ENCODE data around the gene CHAC2.
"Not testable (repeated sequence)": the region's sequence is repeated elsewhere in the genome, so short reads cannot be mapped to it uniquely, and the experiment has no call there.

The CHAC2 gene

DNA sequence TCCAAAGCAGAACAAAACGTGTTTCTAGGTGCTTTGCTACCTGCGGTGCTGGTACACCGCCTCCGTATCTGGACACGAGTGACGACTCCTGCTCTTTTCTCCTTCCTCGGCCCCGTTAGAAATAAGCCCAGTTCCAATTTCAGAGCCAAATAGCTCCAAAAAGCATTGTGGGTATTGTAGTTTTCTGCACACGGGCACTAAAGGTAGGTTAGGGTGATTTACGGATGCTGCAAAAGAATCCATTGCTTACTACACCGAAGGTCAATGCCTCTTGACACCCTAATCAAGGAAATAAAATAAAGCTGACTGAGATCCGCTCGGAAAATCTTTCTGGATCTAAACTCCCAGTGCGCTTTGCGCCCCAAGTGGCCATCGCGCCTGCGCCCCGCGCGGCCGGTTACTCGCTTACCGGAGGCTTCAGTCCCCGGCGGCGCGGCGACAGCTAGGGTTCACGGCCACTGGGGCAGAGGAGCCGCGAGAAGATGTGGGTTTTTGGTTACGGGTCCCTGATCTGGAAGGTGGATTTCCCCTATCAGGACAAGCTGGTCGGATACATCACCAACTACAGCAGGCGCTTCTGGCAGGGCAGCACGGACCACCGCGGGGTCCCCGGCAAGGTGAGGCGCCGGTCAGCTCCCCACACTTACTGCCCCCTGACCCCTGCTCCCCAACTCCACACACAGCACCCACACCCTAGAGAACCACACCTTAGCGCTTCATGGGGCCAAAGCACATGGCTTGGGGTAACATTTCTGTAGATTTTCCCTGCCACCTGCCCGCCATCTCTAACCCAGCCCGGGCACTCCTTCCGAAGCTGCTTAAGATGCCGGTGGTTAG is at the start of gene CHAC2:
Gene CHAC2, plus strand, starts transcription at position 400 of the 837 bp plus-strand sequence. Its CDS starts 83 bp downstream, at position 483.
- peak; percentile 81 for DNase-seq

DNA sequence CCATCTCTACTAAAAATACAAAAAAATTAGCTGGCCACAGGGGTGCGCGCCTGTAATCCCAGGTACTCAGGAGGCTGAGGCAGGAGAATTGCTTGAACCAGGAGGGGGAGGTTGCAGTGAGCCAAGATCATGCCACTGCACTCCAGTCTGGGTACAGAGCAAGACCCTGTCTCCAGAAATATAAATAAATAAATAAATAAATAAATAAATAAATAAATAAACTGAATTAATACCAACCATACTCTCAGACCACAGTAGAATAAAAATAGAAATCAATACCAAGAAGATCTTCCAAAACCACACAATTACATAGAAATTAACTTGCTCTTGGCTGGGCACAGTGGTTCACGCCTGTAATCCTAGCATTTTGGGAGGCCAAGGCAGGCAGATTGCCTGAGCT is 46.7 kb upstream of the CHAC2 start:
- DNase-seq: not testable (repeated sequence)

DNA sequence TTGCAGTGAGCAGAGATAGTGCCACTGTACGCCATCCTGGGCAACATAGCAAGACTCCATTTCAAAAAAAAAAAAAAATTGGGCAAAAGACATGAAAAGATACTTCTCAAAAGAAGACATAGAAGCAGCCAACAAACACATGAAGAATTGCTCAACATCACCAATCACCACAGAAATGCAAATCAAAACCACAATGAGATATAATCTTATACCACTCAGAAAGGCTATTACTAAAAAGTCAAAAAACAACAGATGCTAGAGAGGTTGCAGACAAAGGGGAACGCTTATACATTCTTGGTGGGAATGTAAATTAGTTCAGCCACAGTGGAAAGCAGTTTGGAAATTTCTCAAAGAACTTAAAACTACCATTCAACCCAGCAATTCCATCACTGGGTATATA is 43.1 kb upstream of the CHAC2 start:
- no peak for DNase-seq

DNA sequence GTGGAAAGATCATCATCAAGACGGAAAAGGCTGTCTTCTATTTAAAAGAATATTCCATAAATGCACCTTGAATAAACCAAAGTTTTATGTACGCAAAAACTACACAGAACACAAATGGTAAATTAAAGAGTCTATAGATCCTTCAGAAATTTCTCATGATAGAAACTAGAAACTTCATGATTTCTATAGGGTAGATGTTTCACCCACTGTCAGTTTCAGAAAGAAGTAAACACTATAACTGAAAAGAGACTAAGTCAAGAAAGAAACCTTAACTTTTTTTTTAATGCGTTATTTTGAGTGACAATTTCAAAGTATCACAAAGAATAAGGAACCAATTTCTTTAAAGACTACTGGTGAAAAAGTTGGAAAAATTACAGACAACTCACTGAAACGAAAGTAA is 41.9 kb upstream of the CHAC2 start:
- no peak for DNase-seq

DNA sequence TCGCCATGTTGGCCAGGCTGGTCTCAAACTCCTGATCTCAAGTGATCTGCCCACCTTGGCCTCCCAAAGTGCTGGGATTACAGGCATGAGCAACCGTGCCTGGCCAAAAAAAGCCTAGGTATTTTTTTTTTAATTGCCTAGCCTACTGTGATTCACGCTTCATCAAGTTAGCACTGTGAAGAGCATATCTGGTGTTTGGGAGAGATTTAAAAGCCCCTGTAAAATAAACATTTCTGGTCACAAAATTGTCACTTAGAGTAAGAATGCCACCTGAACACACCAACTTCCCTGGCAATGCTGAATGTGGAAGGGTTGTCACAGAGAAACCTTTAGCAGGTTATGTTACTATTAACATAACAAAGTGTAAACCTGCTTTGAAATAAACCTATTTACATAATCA is 39.7 kb upstream of the CHAC2 start:
- DNase-seq: no peak

DNA sequence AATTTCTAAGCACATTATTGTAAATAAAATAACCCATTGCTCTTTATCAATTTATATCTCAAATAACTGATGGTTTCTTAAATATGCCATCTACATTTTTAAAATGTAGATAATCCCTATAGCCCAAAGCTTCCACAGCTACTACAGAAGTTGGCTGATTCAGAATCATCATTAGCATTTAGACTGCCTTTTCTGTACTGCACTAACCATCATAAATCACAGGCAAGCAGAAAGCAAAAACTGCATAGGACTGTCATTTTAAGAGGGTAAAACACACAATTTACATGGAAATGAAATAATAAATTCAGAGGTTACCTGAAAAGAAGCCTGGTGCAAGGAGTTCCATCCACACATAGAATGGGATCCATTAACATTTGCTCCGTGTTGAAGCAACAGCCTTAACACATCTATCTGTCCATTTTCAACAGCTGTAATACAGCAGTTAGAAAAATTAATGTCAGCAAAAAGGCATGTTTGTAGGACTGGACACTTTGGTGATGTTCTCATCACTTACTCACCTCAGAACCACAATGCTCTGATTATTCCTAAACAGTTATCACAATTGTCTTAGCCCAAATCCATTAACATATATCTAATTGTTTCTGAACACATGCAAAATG is 38.4 kb upstream of the CHAC2 start:
- DNase-seq: no peak

DNA sequence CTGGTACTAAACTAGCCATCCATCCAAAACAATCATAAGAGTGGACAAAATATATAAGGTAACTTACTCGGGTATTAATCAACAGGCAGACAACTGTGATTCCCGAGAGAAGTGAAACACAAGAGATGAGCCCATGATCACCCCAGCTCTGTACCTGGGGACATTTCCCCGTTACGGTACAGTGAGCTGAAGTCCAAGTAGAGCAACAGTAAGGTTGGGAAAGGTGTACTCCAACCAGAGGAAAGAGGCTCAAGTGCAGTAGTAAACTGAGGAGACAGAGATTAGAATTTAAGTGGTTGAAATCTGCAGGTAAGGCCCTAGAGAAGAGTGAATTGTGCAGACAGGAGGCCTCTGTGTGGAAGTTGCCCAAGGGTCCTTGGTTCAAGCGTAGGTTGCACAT is 30.5 kb upstream of the CHAC2 start:
- DNase-seq: no peak

DNA sequence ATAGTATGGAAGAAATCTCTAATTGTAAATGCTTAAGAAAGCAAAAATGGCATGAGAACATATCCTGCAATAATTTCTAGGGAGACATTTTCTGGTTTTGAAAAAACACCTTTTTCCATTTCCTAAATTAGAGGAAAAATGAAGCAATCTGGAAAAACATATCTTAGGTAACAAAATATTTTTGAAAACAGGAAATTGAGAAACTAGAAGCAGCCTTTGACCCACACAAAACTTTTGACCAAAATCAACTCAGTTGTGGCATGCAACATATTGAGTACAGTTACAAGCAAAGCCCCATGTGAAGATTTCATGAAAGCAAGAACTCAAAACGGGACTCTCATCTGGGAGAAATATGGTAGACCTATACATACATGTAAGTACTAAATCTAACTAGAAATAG is 28.6 kb upstream of the CHAC2 start:
- no peak for DNase-seq

DNA sequence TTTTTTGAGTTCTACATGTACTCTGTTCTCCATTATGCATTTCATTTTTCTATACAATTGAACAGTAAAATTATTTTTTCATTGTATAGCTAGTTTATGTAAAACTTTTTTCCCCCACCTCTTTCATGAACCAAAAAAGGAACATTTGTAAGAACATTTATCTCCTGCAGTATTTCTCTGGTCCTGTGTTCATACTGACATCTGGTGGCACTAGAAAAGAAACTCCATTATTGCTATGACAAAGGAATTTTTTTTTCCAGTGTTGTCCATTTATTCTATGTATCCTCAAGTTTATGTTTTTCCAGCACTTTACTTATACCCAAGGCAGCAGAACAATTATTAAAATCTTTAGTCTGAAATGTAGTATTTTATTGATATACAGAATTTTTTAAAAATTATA is 27.4 kb upstream of the CHAC2 start:
- peak; percentile 29 for DNase-seq

DNA sequence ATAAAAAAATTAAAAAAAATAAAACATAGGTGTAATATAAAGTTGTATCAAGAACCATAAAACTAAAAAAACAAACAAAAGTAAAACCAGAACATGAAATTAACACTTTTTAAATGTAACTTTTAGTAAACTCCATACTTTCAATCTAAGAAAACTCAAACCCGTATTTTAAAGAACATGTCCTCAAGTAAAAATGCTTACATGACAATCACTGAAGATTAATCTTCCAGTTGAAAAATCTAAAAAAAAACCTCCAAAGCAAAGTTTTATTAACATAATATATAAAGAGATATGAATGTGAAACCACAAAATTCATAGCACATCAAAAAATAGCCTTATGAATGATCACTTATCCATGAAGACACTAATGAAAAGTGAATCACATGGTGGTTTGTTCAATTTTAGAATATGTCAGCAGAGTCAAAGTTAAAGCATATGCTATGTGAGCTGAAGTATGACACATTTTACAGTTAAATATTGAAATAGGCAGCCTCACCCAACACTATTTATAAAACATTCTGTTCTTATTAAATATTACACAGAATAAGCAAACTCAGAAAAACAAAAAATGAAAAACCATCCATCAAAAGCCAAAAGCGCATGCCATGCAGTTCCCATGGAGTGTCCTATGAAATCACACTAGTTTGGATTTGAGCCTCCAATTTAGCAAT is 23.1 kb upstream of the CHAC2 start:
- no peak for DNase-seq

DNA sequence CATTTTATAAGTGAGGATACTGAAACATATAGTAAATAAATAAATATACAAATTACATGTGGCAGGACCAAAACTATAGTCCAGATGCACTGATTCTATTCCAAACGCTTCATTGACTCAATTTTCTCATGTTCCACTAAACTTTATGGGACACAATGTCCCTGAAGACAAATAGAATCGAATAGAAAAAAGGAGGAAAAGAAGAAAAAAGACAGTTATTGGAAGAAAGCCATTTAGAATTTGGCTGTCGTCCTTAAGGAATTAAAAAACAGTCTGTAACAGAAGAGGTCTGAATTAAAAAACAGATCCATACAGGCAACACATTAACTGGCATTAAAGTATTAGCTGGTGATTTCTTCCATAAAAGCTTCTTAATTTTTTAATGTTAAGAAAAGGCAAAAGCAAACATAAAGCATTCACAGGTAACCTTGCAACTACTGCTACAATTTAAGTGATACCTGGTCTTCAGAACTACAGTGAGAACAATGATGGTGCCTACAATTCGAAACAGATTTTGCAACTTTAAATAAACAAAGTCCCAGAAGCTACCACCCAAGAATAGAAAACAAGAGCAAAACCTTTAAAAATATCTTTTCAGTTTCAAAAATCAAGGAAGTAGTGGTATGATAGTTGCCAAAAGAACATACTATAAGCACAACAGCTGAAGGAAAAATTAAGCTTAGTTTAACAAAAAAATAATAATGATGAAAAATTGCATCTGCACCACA is 17.4 kb upstream of the CHAC2 start:
- no peak for DNase-seq

DNA sequence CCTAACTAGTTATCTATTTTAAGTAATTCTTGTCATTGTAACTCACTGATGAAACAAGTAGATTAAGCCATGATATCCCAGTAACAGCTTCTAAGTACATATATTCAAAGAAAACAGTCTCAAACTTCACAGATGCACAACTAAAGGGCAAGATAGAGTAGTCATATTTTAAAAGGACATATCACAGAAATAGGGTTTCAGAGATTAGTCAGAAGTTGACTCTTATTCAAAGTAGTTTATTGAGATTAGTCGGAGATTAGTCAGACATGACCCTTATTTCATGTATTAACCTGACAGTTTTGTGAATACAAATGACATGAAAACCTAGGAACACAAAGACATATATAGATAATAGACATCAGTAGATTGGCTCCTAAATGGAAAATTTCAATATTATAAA is 15.9 kb upstream of the CHAC2 start:
- DNase-seq: no peak

DNA sequence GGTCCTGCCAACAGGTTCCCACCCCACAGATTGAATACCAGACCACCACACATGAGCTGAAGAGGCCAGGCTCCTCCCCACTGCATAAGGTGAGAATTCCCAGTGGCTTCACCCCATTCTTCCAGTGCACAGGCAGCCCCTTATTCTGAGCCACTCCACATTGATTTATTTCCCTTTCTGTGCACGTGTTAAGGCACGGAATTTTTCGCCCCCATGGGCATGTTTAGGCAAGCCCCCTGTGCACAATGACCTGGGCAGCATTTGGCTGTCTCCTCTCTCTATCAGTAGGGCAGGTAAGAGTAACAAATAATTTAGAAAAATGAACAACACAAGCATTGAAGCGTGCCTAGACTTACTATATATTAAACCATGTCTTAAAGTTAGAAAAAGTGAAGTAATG is 15.2 kb upstream of the CHAC2 start:
- no peak for DNase-seq

DNA sequence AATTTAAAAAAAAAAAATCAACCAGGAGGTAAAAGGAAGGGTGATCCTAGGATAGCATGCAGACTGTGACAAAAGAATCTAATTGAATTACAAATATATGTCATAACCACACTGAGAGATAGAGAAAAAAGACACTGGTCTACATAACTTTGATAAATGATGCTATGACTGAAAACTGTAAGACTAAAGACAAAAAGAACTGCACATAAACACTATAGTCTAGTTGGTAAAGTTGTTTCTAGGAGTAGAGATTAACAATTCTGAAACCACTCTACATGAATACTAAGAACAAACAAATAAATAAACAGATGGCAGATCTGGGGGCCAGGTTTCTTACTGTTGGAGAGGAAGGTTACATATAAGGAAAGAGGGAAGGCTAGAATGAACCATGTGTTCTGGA is 14.6 kb upstream of the CHAC2 start:
- no peak for DNase-seq

DNA sequence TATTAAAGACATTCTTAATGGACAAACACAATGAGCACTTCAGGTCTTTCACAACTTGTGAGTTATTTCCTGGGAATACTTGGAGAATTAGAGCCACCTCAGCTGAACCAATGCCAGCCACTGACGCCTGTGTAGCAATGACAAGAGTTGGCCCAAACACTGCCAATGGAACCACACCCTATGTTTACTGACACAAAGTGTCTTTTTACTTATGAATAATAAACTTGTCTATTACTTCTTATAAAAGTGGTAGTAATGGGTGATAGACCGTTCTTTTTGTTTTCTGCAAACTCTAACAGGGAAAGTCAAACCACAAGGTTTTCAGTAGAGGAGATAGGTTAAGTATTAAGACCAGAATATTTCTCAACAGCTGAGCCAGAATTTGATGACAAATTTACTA is 12.5 kb upstream of the CHAC2 start:
- DNase-seq: no peak

DNA sequence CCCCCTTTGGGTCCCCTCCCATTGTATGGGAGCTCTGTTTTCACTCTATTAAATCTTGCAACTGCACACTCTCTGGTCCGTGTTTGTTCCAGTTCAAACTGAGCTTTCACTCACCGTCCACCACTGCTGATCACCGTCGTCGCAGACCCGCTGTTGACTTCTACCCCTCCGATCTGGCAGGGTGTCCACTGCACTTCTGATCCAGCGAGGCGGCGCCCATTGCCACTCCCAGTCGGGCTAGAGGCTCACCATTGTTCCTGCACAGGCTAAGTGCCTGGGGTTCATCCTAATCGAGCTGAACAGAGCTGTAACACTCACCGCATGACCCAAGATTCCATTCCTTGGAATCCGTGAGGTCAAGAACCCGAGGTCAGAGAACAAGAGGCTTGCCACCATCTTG is 11.0 kb upstream of the CHAC2 start:
- DNase-seq: no peak

DNA sequence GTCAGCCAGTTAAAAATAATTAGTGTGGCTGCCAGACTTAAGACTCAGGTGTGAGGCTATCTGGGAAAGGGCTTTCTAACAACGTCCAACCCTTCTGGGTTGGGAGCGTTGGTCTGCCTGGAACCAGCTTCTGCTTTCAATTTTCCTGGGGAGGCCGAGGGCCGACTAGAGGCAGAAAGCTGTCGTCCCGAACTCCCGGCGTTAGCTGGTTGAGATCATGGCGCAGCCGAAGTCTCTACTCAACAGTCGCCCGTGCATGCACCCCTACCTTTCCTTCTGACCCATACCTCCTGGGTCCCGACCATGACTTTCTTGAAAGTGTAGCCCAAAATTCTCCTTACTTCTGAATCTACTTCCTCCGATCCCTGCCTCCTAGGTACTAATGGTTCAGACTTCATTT is 10.4 kb upstream of the CHAC2 start:
- not testable (repeated sequence) for DNase-seq

DNA sequence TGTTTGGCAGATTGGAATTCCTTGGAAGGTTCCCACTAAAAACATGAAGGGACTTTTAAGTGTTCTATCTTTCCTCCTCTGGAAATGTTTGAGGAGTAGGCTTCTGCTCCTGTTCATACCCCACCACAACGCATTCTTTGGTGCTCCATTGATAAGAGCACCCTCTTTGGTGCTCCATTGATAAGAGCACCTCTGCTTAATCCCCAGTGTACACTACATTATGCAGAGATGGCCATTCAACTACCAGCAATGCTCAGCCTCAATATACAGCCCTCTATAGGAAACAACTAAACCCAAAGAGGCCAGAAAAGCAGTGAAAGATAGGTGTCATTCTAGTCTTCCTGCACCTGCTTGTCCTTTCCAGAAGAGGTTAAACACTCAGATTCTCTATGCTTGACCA is 1.8 kb upstream of the CHAC2 start:
- no peak for DNase-seq

DNA sequence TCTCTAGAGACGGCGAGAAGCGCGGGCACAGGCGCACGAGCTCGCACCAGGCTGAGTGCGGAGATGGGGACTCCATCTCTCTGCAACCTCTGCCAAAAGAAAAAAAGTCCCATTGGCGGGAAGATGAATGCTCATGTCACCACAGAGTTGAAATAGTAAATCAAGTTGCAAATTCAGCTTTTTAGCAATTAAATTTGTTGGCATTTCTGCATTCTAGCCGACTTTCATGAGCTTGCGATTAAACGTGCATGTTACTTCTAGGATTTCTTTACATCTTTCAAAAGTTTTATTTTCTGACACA is 588 bp downstream of the CHAC2 start:
- DNase-seq: peak; percentile 60

DNA sequence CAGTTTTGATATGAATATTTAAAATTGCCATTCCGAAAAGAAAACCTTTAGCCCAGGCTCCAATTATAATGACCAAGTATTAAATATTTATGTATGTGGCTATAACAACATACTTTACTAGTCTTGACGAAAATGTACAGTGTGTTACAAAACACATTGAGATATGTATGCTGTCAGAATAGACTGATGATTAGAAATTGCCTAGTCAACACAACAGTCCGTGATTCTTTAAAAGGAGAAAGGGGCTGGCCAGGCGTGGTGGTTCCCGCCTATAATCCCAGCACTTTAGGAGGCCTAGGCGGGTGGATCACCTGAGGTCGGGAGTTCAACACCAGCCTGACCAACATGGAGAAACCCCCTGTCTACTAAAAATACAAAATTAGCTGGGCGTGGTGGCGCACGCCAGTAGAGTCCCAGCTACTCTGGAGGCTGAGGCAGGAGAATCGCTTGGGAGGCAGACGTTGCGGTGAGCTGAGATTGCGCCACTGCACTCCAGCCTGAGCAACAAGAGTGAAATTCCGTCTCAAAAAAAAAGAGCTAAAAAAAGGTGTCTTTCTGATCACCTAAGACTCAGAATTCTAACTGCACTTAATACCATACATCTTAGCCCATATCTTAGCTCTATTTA is 1.8 kb downstream of the CHAC2 start:
- DNase-seq: no peak

DNA sequence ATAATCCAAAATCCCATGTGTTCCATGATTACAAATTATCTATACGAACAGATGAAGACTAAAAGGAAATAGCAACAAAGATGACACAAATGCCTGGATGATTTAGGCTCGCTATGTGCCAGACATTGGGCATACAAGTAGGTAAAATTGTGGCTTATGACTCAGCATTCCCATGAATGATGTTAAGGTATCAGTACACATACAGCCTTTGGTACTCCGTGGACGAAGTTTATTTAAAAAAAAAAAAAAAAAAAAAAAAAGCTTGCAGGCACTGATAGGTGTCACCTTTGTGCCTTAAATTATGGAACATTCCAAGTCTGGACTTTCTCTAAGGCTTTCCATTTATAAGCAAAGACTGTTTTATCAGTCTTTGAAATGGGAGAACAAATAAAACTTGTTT is 2.7 kb downstream of the CHAC2 start:
- no peak for DNase-seq

DNA sequence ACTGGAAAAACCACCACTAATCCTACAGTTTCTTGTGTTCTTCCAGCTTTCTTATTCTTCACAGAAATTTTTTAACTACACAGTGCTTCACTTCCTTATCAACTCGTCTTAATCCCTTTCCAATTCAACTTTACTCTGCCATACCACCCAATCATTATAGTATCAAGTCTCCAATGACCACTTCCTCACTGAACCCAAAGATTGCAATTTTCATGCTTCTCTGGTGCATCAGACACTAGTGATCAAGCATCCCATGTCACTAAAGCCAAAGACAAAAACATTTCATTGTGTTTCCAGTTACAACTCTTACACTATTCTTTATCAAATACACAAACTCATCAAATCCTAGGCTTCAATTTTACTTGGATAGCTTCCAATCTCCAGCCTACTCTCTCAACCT is 9.5 kb downstream of the CHAC2 start:
- no peak for DNase-seq

DNA sequence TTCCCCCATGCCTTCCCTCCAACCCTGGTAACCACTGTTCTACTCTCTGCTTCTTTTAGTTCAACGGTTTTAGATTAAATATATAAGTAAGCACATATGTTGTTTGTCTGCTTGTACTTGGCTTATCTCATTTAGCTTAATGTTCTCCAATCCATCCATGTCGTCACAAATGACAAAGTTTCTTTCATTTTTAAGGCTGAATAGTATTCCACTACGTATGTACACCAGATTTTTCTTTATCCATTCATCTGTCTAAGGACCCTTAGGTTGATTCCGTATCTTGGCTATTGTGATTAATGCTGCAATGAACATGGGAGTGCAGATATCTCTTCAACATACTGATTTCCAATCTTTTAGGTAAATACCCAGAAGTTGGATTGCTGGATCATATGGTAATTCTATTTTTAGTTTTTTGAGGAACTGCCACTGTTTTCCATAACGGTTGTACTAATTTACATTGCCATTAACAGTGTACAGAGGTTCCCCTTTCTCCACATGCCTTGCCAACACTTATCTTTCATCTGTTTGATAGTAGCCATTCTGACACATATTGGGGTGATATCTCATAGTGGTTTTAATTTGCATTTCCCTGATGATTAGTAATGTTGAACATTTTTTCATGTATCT is 11.0 kb downstream of the CHAC2 start:
- no peak for DNase-seq

All from NCI-H146 (cell line).